ENCODE measurements around the gene CRLF1.
"Not testable (repeated sequence)": the region's sequence is repeated elsewhere in the genome, so short reads cannot be mapped to it uniquely, and the experiment has no call there.

Gene CRLF1

GRCh38 chr19:18594824-18595373 is 11.7 kb downstream of the CRLF1 start:
- no peaks in the 10 kb centered on the region for H3K9me2 ChIP-seq (replicated peaks; ENCODE audit: insufficient read depth, low read length)
- no peaks in the 10 kb centered on the region for H3K9me3 ChIP-seq (replicated peaks; ENCODE audit: insufficient read depth, low read length)
- peaks cover 4% of the 10 kb centered on the region for H3F3A ChIP-seq (ENCODE audit: insufficient read depth, low read length)
- H3K4me1 ChIP-seq (ENCODE audit: low read length): peaks cover under 1% of the 10 kb centered on the region
- no peaks in the 10 kb centered on the region for H4K20me1 ChIP-seq (ENCODE audit: insufficient read depth, low read length)
- H2AFZ ChIP-seq (ENCODE audit: low read length): peak overlapping the region; percentile 65; the same call in 1 of the 2 replicates
- peak overlapping the region; percentile 99 for H3K4me2 ChIP-seq (ENCODE audit: low read depth, low read length)
- TF ChIP-seq EZH2 (optimal IDR thresholded peaks at IDR 0.05; ENCODE audit: low read depth, low read length) (no peak), CTCF (IDR thresholded peaks at IDR 0.05; ENCODE audit: low read length) (no peak), EZH2phosphoT487 (IDR thresholded peaks at IDR 0.05; ENCODE audit: low read length) (no peak)
- H3K9ac ChIP-seq (ENCODE audit: low read length): peak overlapping the region; percentile 38; the same call in 1 of the 2 replicates
- H3K27ac ChIP-seq (ENCODE audit: low read length): no peak overlapping the region
- H3K4me3 ChIP-seq (ENCODE audit: low read length): peak overlapping the region; percentile 55
- no peak for DNase-seq
- H3K27me3 ChIP-seq (replicated peaks; ENCODE audit: insufficient read depth, low read length): peaks cover 30% of the 10 kb centered on the region
- peaks cover 11% of the 10 kb centered on the region for H3K79me2 ChIP-seq (ENCODE audit: low read length)
- 0 out of 2 replicates have a peak, but pooled peaks cover 7% of the 10 kb centered on the region for H3K36me3 ChIP-seq (replicated peaks; ENCODE audit: insufficient read depth, low read length)

- H3K4me1 ChIP-seq (ENCODE audit: low read length): peaks cover 5% of the 10 kb centered on the region
- peak overlapping the region; percentile 55 for H3K4me3 ChIP-seq (ENCODE audit: low read length)
- peaks cover 23% of the 10 kb centered on the region for H3K27me3 ChIP-seq (replicated peaks; ENCODE audit: insufficient read depth, low read length)
- H3K9ac ChIP-seq (ENCODE audit: low read length): peak overlapping the region; percentile 38; the same call in 1 of the 2 replicates
- TF ChIP-seq CTCF (IDR thresholded peaks at IDR 0.05; ENCODE audit: low read length): peak; percentile 67
- no peak for TF ChIP-seq EZH2 (optimal IDR thresholded peaks at IDR 0.05; ENCODE audit: low read depth, low read length)
- TF ChIP-seq EZH2phosphoT487 (IDR thresholded peaks at IDR 0.05; ENCODE audit: low read length): no peak
- 0 out of 2 replicates have a peak, but pooled peaks cover 7% of the 10 kb centered on the region for H3K36me3 ChIP-seq (replicated peaks; ENCODE audit: insufficient read depth, low read length)
- peak overlapping the region; percentile 65 for H2AFZ ChIP-seq (ENCODE audit: low read length)
- peak overlapping the region; percentile 99 for H3K4me2 ChIP-seq (ENCODE audit: low read depth, low read length)
- no peaks in the 10 kb centered on the region for H3K9me3 ChIP-seq (replicated peaks; ENCODE audit: insufficient read depth, low read length)
- peaks cover 16% of the 10 kb centered on the region for H3K79me2 ChIP-seq (ENCODE audit: low read length)
- H3F3A ChIP-seq (ENCODE audit: insufficient read depth, low read length): peaks cover 10% of the 10 kb centered on the region
- H3K27ac ChIP-seq (ENCODE audit: low read length): no peak overlapping the region
- no peaks in the 10 kb centered on the region for H4K20me1 ChIP-seq (ENCODE audit: insufficient read depth, low read length)
- no peaks in the 10 kb centered on the region for H3K9me2 ChIP-seq (replicated peaks; ENCODE audit: insufficient read depth, low read length)
- DNase-seq: peak; percentile 83
Measured at GRCh38 chr19:18594096-18594823, 12.3 kb downstream of the CRLF1 start.

- DNase-seq: no peak
- Histone ChIP-seq H3K27ac (ENCODE audit: low read length) (no peak overlapping the region), H3K9ac (ENCODE audit: low read length) (no peak overlapping the region), H3K27me3 (replicated peaks; ENCODE audit: insufficient read depth, low read length) (peaks cover 16% of the 10 kb centered on the region), H3K9me3 (replicated peaks; ENCODE audit: insufficient read depth, low read length) (no peaks in the 10 kb centered on the region), H3K4me3 (ENCODE audit: low read length) (no peak overlapping the region; the same call in 1 of the 2 replicates), H3K9me2 (replicated peaks; ENCODE audit: insufficient read depth, low read length) (no peaks in the 10 kb centered on the region), H3K79me2 (ENCODE audit: low read length) (peaks cover 16% of the 10 kb centered on the region), H2AFZ (ENCODE audit: low read length) (no peak overlapping the region), H4K20me1 (ENCODE audit: insufficient read depth, low read length) (no peaks in the 10 kb centered on the region), H3F3A (ENCODE audit: insufficient read depth, low read length) (peaks cover 17% of the 10 kb centered on the region), H3K4me1 (ENCODE audit: low read length) (peaks cover 5% of the 10 kb centered on the region), H3K36me3 (replicated peaks; ENCODE audit: insufficient read depth, low read length) (0 out of 2 replicates have a peak, but pooled peaks cover 7% of the 10 kb centered on the region), H3K4me2 (ENCODE audit: low read depth, low read length) (peak overlapping the region; percentile 99; the same call in 1 of the 2 replicates)
- no peak for TF ChIP-seq CTCF (IDR thresholded peaks at IDR 0.05; ENCODE audit: low read length)
- no peak for TF ChIP-seq EZH2 (optimal IDR thresholded peaks at IDR 0.05; ENCODE audit: low read depth, low read length)
- no peak for TF ChIP-seq EZH2phosphoT487 (IDR thresholded peaks at IDR 0.05; ENCODE audit: low read length)
Measured at GRCh38 chr19:18593367-18594095, 13.1 kb downstream of the CRLF1 start.

- H3K4me3 ChIP-seq (ENCODE audit: low read length); H3K9me3 ChIP-seq (replicated peaks; ENCODE audit: insufficient read depth, low read length); H3K36me3 ChIP-seq (replicated peaks; ENCODE audit: insufficient read depth, low read length); H3K4me2 ChIP-seq (ENCODE audit: low read depth, low read length); H3K27me3 ChIP-seq (replicated peaks; ENCODE audit: insufficient read depth, low read length); DNase-seq; H4K20me1 ChIP-seq (ENCODE audit: insufficient read depth, low read length); H3K9ac ChIP-seq (ENCODE audit: low read length); H2AFZ ChIP-seq (ENCODE audit: low read length); H3K9me2 ChIP-seq (replicated peaks; ENCODE audit: insufficient read depth, low read length); H3K27ac ChIP-seq (ENCODE audit: low read length): not testable (repeated sequence)
- Histone ChIP-seq H3K79me2 (ENCODE audit: low read length) (peaks cover 16% of the 10 kb centered on the region), H3K4me1 (ENCODE audit: low read length) (peaks cover 10% of the 10 kb centered on the region), H3F3A (ENCODE audit: insufficient read depth, low read length) (peaks cover 20% of the 10 kb centered on the region)
Measured at GRCh38 chr19:18592732-18593131, 13.9 kb downstream of the CRLF1 start.
